IMR-90 (cell line): ENCODE data around the gene STON2.

ENCODE experiments used
- BHLHE40 ChIP-seq: fragments of 150-350 bp; IDR thresholded peaks from 2 replicates; pipeline ENCODE4 v1.6.1; 2016; ENCODE audit warnings: mild to moderate bottlenecking, low read depth, low read length
- CEBPB ChIP-seq: IDR thresholded peaks from 2 replicates; pipeline ENCODE4 v1.6.1; 2012; ENCODE audit warnings: low read depth, low read length, improper control_type of control experiment
- CTCF ChIP-seq: conservative IDR thresholded peaks from 2 replicates; pipeline ENCODE4 v1.5.1; 2012; ENCODE audit warnings: mild to moderate bottlenecking, low read depth, low read length, improper control_type of control experiment
- FOS ChIP-seq: fragments of 150-350 bp; IDR thresholded peaks from 2 replicates; pipeline ENCODE4 v1.6.1; 2016; ENCODE audit warnings: low read depth, low read length
- MAZ ChIP-seq: IDR thresholded peaks from 2 replicates; pipeline ENCODE4 v1.6.1; 2012; ENCODE audit warnings: low read depth, mild to moderate bottlenecking, low read length, improper control_type of control experiment, moderate library complexity, borderline replicate concordance
- NFE2L2 ChIP-seq: fragments of 150-350 bp; IDR thresholded peaks from 2 replicates; pipeline ENCODE4 v1.6.1; 2016; ENCODE audit warnings: low read depth, mild to moderate bottlenecking, low read length
- POLR2A ChIP-seq: IDR thresholded peaks from 2 replicates; pipeline ENCODE4 v1.6.1; 2012; ENCODE audit warnings: mild to moderate bottlenecking, low read depth, low read length
- RAD21 ChIP-seq: IDR thresholded peaks from 2 replicates; pipeline ENCODE4 v1.6.1; 2012; ENCODE audit warnings: low read length, improper control_type of control experiment
- RCOR1 ChIP-seq: IDR thresholded peaks from 2 replicates; pipeline ENCODE4 v1.6.1; 2012; ENCODE audit warnings: mild to moderate bottlenecking, low read length, improper control_type of control experiment; ENCODE audit not compliant: insufficient replicate concordance
- SMC3 ChIP-seq: fragments of 150-350 bp; IDR thresholded peaks from 2 replicates; pipeline ENCODE4 v1.6.1; 2016; ENCODE audit warnings: low read depth, mild to moderate bottlenecking, antibody characterized with exemption, low read length, moderate library complexity
- USF2 ChIP-seq: fragments of 150-350 bp; IDR thresholded peaks from 2 replicates; pipeline ENCODE4 v1.6.1; 2017; ENCODE audit warnings: mild to moderate bottlenecking, antibody characterized with exemption, low read length, low read depth

GRCh38 chr14:81430235-81430634 lies 30.1 kb upstream of the STON2 start:
- TF ChIP-seq BHLHE40 (no peak), CTCF (no peak), FOS (no peak), POLR2A (no peak), MAZ (no peak), CEBPB (no peak), RCOR1 (no peak), NFE2L2 (no peak), SMC3 (no peak), USF2 (no peak), RAD21 (no peak)
